ENCODE data around the gene SLC34A1. TPM values are rescaled to one million over a fixed set of nuclear protein-coding genes. Genes with fewer than 3 reads are reported as not detected.

Gene SLC34A1
- total RNA-seq, 1 donor from 2014 or later = not detected

DNA sequence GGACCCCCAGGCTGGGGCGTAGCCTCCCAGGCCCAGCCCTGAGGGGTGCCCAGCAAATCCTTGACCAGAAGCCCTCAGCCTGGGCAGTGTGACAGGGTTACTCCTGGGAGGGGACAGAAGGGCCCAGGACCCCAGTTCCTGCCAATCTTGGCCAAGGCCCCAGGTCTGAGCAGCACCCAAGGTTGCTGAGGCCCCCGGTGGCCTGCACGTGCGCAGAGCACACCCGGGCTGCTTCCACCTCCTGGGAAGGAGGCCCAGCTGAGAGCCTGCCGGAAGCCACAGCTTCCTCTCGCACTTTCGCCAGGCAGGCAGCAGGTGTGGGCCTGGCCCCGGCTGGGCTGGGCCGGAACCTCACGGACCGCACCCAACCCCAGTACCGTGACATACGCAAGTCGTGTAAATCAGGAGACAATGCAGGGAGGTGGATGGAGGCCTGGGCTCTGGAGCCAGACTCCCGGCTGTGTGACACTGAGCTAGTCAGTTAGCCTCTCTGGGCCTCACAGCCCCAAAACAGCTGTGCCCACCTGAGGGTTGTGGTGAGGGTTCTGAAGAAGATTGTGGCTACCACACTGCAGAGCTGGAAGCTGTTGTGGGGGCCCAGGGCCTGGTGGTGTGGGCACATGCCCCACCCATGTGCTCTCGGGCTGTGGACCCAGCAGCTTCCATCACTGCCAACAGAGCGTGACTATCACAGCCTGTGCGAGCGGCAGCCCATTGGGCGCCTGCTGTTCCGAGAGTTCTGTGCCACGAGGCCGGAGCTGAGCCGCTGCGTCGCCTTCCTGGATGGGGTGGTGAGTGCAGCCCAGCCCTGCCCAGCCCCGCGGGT, 47.3 kb downstream of the SLC34A1 start:
- H3K9me3 Mint-ChIP-seq (ENCODE audit: unreplicated experiment) = no peaks in the 10 kb centered on the region

DNA sequence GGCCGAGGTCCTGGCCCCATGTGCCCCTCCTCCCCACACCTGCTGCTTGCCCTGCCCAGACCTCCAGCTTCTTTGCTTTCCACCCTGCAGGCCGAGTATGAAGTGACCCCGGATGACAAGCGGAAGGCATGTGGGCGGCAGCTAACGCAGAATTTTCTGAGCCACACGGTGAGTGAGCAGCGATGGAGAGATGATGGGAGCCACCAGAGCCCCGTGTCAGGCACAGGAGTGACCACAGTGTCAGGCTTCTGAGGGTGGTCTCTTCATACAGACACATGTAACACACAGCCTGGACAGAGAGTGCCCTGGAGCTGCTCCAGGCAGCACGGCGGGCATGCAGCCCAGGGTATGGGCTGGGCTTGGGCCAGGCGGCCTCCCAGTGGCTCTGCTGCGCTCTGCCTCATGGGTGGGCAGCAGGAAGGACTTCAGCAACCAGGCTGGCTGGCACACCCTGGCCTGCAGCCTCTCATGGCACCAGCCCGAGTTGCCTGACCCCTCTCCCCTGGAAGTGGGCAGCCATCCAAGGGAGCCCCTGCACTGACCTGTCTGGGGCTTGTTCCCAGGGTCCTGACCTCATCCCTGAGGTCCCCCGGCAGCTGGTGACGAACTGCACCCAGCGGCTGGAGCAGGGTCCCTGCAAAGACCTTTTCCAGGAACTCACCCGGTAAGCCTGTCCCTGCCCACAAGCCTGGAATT, 48.1 kb downstream of the SLC34A1 start:
- H3K36me3 Mint-ChIP-seq (ENCODE audit: unreplicated experiment) = no peaks in the 10 kb centered on the region
- H3K4me1 Mint-ChIP-seq (ENCODE audit: low read depth, unreplicated experiment) = peaks cover 5% of the 10 kb centered on the region
- H3K27me3 Mint-ChIP-seq (ENCODE audit: unreplicated experiment) = peaks cover 5% of the 10 kb centered on the region
- TF ChIP-seq, protein P1, sequence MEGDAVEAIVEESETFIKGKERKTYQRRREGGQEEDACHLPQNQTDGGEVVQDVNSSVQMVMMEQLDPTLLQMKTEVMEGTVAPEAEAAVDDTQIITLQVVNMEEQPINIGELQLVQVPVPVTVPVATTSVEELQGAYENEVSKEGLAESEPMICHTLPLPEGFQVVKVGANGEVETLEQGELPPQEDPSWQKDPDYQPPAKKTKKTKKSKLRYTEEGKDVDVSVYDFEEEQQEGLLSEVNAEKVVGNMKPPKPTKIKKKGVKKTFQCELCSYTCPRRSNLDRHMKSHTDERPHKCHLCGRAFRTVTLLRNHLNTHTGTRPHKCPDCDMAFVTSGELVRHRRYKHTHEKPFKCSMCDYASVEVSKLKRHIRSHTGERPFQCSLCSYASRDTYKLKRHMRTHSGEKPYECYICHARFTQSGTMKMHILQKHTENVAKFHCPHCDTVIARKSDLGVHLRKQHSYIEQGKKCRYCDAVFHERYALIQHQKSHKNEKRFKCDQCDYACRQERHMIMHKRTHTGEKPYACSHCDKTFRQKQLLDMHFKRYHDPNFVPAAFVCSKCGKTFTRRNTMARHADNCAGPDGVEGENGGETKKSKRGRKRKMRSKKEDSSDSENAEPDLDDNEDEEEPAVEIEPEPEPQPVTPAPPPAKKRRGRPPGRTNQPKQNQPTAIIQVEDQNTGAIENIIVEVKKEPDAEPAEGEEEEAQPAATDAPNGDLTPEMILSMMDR (IDR thresholded peaks at IDR 0.05; ENCODE audit: partially characterized antibody, unreplicated experiment) = no peak
- no peak overlapping the region for H3K4me3 Mint-ChIP-seq (ENCODE audit: unreplicated experiment)
- no peak for DNase-seq
- no peak overlapping the region for H3K27ac Mint-ChIP-seq (ENCODE audit: unreplicated experiment)
- H3K9me3 Mint-ChIP-seq (ENCODE audit: unreplicated experiment) = no peaks in the 10 kb centered on the region

More for the DNA sequence above, 47.3 kb downstream of the SLC34A1 start:
- Mint-ChIP-seq H3K4me1 (ENCODE audit: low read depth, unreplicated experiment) (peaks cover 5% of the 10 kb centered on the region), H3K36me3 (ENCODE audit: unreplicated experiment) (no peaks in the 10 kb centered on the region), H3K27me3 (ENCODE audit: unreplicated experiment) (peaks cover 5% of the 10 kb centered on the region), H3K27ac (ENCODE audit: unreplicated experiment) (no peak overlapping the region), H3K4me3 (ENCODE audit: unreplicated experiment) (no peak overlapping the region)
- DNase-seq = no peak
- TF ChIP-seq, protein P1 (IDR thresholded peaks at IDR 0.05; ENCODE audit: partially characterized antibody, unreplicated experiment) = no peak

DNA sequence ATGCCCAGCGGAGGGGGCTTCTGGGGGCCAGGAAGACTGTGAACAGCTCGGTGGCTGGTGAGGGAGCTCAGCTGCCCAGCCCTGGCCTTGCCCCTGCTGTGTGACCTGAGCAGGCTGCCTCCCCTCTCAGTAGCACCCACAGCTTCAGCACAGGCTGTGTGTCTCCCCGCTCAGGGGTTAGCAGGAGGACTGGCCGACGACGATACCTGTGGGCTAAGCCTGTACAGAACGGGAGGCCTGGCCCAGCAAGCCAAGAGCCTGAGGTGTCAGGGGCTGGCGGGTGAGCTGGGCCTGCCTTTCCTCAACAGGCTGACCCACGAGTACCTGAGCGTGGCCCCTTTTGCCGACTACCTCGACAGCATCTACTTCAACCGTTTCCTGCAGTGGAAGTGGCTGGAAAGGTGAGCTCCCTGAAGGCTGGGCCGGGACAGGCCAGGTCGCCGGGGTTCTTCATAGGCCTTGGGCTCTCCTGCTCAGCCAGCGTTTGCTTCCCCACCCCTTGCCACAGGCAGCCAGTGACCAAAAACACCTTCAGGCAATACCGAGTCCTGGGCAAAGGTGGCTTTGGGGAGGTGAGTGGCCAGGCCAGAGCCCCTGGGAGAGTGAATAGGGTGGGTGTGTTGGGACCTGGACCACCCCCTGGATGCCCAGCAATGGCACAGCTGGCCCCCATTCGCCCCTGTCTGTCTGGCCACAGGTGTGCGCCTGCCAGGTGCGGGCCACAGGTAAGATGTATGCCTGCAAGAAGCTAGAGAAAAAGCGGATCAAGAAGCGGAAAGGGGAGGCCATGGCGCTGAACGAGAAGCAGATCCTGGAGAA, 48.8 kb downstream of the SLC34A1 start:
- Mint-ChIP-seq H3K4me3 (ENCODE audit: unreplicated experiment) (no peak overlapping the region), H3K36me3 (ENCODE audit: unreplicated experiment) (no peaks in the 10 kb centered on the region), H3K4me1 (ENCODE audit: low read depth, unreplicated experiment) (peaks cover 3% of the 10 kb centered on the region), H3K27me3 (ENCODE audit: unreplicated experiment) (peaks cover 5% of the 10 kb centered on the region), H3K9me3 (ENCODE audit: unreplicated experiment) (no peaks in the 10 kb centered on the region), H3K27ac (ENCODE audit: unreplicated experiment) (no peak overlapping the region)
- DNase-seq = no peak
- TF ChIP-seq, protein P1 (IDR thresholded peaks at IDR 0.05; ENCODE audit: partially characterized antibody, unreplicated experiment) = no peak

DNA sequence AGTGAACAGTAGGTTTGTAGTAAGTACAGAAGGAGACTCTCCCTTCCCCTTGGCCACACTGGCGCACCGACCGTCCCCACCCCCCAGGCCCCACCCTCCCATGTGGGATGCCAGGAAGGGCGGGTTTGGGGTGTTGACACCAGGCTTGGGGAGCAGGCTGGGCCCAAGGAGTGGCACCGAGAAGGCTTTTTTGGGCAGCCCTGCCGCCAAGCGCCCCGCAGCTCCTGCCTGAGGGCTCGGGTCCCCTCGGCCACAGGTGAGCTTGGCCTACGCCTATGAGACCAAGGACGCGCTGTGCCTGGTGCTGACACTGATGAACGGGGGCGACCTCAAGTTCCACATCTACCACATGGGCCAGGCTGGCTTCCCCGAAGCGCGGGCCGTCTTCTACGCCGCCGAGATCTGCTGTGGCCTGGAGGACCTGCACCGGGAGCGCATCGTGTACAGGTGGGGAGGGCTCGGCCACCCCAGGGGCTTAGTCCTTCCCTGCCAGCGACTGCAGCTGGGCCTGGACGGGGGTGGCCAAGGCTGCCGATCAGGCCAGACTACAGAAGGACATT, 49.5 kb downstream of the SLC34A1 start:
- Mint-ChIP-seq H3K9me3 (ENCODE audit: unreplicated experiment) (no peaks in the 10 kb centered on the region), H3K36me3 (ENCODE audit: unreplicated experiment) (no peaks in the 10 kb centered on the region), H3K4me1 (ENCODE audit: low read depth, unreplicated experiment) (peaks cover 3% of the 10 kb centered on the region), H3K27ac (ENCODE audit: unreplicated experiment) (no peak overlapping the region), H3K27me3 (ENCODE audit: unreplicated experiment) (peaks cover 7% of the 10 kb centered on the region), H3K4me3 (ENCODE audit: unreplicated experiment) (no peak overlapping the region)
- TF ChIP-seq, protein P1 (IDR thresholded peaks at IDR 0.05; ENCODE audit: partially characterized antibody, unreplicated experiment) = no peak
- no peak for DNase-seq
